Adipose tissue (tissue), 3 donors: Measurements from ENCODE around the gene JADE2. TPM values are rescaled to one million over a fixed set of nuclear protein-coding genes. Genes with fewer than 3 reads are reported as not detected.

Experiments used
- H3K27ac ChIP-seq: one replicate; pipeline ENCODE4 v1.5.1; 2013; ENCODE audit warnings: low read depth, low read length
- WGBS, 3 donors: extraction: QIAGEN DNeasy Blood & Tissue Kit; methylation state at CpG; one replicate each; pipeline ENCODE4 v1.1.7; 2013; 5-methylcytosine and 5-hydroxymethylcytosine counted together
- polyA plus RNA-seq, 3 donors: library from polyadenylated mRNA; stranded (reverse); fragments of 200-250 nt; gene quantifications; one replicate each; pipeline ENCODE4 v1.2.3, GENCODE V29; 2013
- donor health status: healthy with polysubstance abuse.
- donor health status: Bipolar disorder and iron deficiency.
- donor health status: healthy.

The JADE2 gene
- polyA plus RNA-seq, 3 donors, result 12.5 to 17.9 (median 13.2) TPM

GRCh38 chr5:134575316-134575715 is 49.8 kb downstream of the JADE2 start:
- 71 to 94% (median 80%) methylated on average over 2 of the region's 2 CpGs for WGBS, 3 donors
- H3K27ac ChIP-seq, result no peak overlapping the region

- H3K27ac ChIP-seq, result no peak overlapping the region
- 66 to 88% (median 86%) methylated on average over 12 of the region's 12 CpGs for WGBS, 3 donors
These were observed 51.0 kb downstream of the JADE2 start for GRCh38 chr5:134576386-134577021.

- no peak overlapping the region for H3K27ac ChIP-seq
- 56 to 68% (median 67%) methylated on average over 10 of the region's 10 CpGs for WGBS, 3 donors
These were observed 51.7 kb downstream of the JADE2 start for GRCh38 chr5:134577022-134577795.

GRCh38 chr5:134577796-134578577 is 52.5 kb downstream of the JADE2 start:
- H3K27ac ChIP-seq, result no peak overlapping the region
- 39 to 44% (median 42%) methylated on average over 17 of the region's 17 CpGs for WGBS, 3 donors

GRCh38 chr5:134578578-134579283 is 53.3 kb downstream of the JADE2 start:
- 91 to 93% (median 92%) methylated on average over 30 to 32 of the region's 32 CpGs for WGBS, 3 donors

GRCh38 chr5:134579284-134579771 is 53.9 kb downstream of the JADE2 start:
- WGBS, 3 donors, result 88 to 93% (median 91%) methylated on average over 13 of the region's 13 CpGs
- H3K27ac ChIP-seq, result no peak overlapping the region

More at GRCh38 chr5:134578578-134579283, 53.3 kb downstream of the JADE2 start:
- H3K27ac ChIP-seq, result no peak overlapping the region

GRCh38 chr5:134580001-134580460 is 54.6 kb downstream of the JADE2 start:
- 40 to 83% (median 58%) methylated on average over 10 to 14 of the region's 14 CpGs for WGBS, 3 donors

GRCh38 chr5:134581241-134581981 is 55.9 kb downstream of the JADE2 start:
- H3K27ac ChIP-seq, result no peak overlapping the region
- WGBS, 3 donors, result 54 to 70% (median 65%) methylated on average over 8 of the region's 8 CpGs

More at GRCh38 chr5:134580001-134580460, 54.6 kb downstream of the JADE2 start:
- H3K27ac ChIP-seq, result no peak overlapping the region

- WGBS, 3 donors, result 81 to 83% (median 83%) methylated on average over 5 of the region's 5 CpGs
- H3K27ac ChIP-seq, result no peak overlapping the region
These were observed 56.8 kb downstream of the JADE2 start for GRCh38 chr5:134582281-134582680.

GRCh38 chr5:134582941-134583340 is 57.5 kb downstream of the JADE2 start:
- no peak overlapping the region for H3K27ac ChIP-seq
- 90 to 91% (median 91%) methylated on average over 10 of the region's 10 CpGs for WGBS, 3 donors

GRCh38 chr5:134583766-134584165 is 58.3 kb downstream of the JADE2 start:
- WGBS, 3 donors, result 67 to 74% (median 72%) methylated on average over 2 of the region's 2 CpGs
- no peak overlapping the region for H3K27ac ChIP-seq

GRCh38 chr5:134584662-134585061 is 59.2 kb downstream of the JADE2 start:
- H3K27ac ChIP-seq, result no peak overlapping the region
- 71 to 86% (median 74%) methylated on average over 3 of the region's 3 CpGs for WGBS, 3 donors

- H3K27ac ChIP-seq, result no peak overlapping the region
- WGBS, 3 donors, result 87 to 98% (median 96%) methylated on average over 2 of the region's 2 CpGs
These were observed 60.5 kb downstream of the JADE2 start for GRCh38 chr5:134585966-134586365.

GRCh38 chr5:134586866-134587524 is 61.5 kb downstream of the JADE2 start:
- 15 to 17% (median 16%) methylated on average over 13 of the region's 13 CpGs for WGBS, 3 donors
- H3K27ac ChIP-seq, result no peak overlapping the region

- WGBS, 3 donors, result 76 to 85% (median 77%) methylated on average over 5 of the region's 5 CpGs
- no peak overlapping the region for H3K27ac ChIP-seq
These were observed 65.7 kb downstream of the JADE2 start for GRCh38 chr5:134590992-134591659.

GRCh38 chr5:134592141-134592746 is 66.8 kb downstream of the JADE2 start:
- H3K27ac ChIP-seq, result no peak overlapping the region
- WGBS, 3 donors, result 40 to 52% (median 52%) methylated on average over 7 of the region's 7 CpGs
